Upper lobe of right lung (tissue), 1 donor: Measurements from ENCODE around the gene AGK. TPM values are rescaled to one million over a fixed set of nuclear protein-coding genes. Genes with fewer than 3 reads are reported as not detected.

Experiments
- ATAC-seq: fragments of 200-7000 bp; cut with Tn5 transposase; one replicate; pipeline ENCODE4 v1.9.1; 2020; ENCODE audit warnings: mild to moderate bottlenecking, moderate library complexity
- DNase-seq: peaks from one replicate; pipeline ENCODE4 v3.0.0-alpha.2; 2020
- H3K27ac ChIP-seq: fragments of 200-600 bp; one replicate; pipeline ENCODE4 v1.8.0; 2022
- H3K27me3 ChIP-seq: fragments of 200-600 bp; one replicate; pipeline ENCODE4 v1.8.0; 2022; ENCODE audit warnings: mild to moderate bottlenecking
- H3K36me3 ChIP-seq: fragments of 200-600 bp; one replicate; pipeline ENCODE4 v1.8.0; 2022
- H3K4me1 ChIP-seq: fragments of 200-600 bp; one replicate; pipeline ENCODE4 v1.8.0; 2022
- H3K4me3 ChIP-seq: fragments of 200-600 bp; one replicate; pipeline ENCODE4 v1.8.0; 2022; ENCODE audit warnings: mild to moderate bottlenecking
- H3K9me3 ChIP-seq: fragments of 200-600 bp; one replicate; pipeline ENCODE4 v1.8.0; 2022
- CTCF ChIP-seq: fragments of 200-600 bp; IDR thresholded peaks from one replicate; pipeline ENCODE4 v1.8.0; 2022; ENCODE audit warnings: antibody characterized with exemption
- intact Hi-C: fragments of 100-400 bp; cut with DNase I; formaldehyde crosslinking; loops from one replicate; pipeline ENCODE4 v1.11.0; 2022
- total RNA-seq: library from RNA; stranded (reverse); fragmentation: NEBNext Ultra II Directional; extraction: Animal tissue kit (Norgen Biotek cat#: 25700); gene quantifications from one replicate; pipeline ENCODE4 v1.2.1, GENCODE V29; 2021
- donor health status: DM: no; HTN: yes; CAD: no; lungs with severe emphysema.

AGK gene
- total RNA-seq, 1 donor from 2014 or later = 17.5 TPM

- no peak for TF ChIP-seq CTCF
- intact Hi-C loops = no loop called here
- no peak overlapping the region for H3K27ac ChIP-seq
- H3K27me3 ChIP-seq = no peaks in the 10 kb centered on the region
- H3K36me3 ChIP-seq = peaks cover 18% of the 10 kb centered on the region
- ATAC-seq = no peak
- no peak for DNase-seq
- H3K4me1 ChIP-seq = no peaks in the 10 kb centered on the region
- no peak overlapping the region for H3K4me3 ChIP-seq
- H3K9me3 ChIP-seq = no peaks in the 10 kb centered on the region
These were observed 58.4 kb downstream of the AGK start for GRCh38 chr7:141609576-141609975.

- no peaks in the 10 kb centered on the region for H3K27me3 ChIP-seq
- no peak overlapping the region for H3K27ac ChIP-seq
- ATAC-seq = no peak
- peaks cover 18% of the 10 kb centered on the region for H3K36me3 ChIP-seq
- DNase-seq = no peak
- no peaks in the 10 kb centered on the region for H3K9me3 ChIP-seq
- H3K4me3 ChIP-seq = no peak overlapping the region
- no peaks in the 10 kb centered on the region for H3K4me1 ChIP-seq
- intact Hi-C loops = no loop called here
- no peak for TF ChIP-seq CTCF
These were observed 59.5 kb downstream of the AGK start for GRCh38 chr7:141610671-141611070.

- H3K4me3 ChIP-seq = no peak overlapping the region
- no peaks in the 10 kb centered on the region for H3K4me1 ChIP-seq
- intact Hi-C loops = no loop called here
- no peak for TF ChIP-seq CTCF
- peaks cover 18% of the 10 kb centered on the region for H3K36me3 ChIP-seq
- H3K9me3 ChIP-seq = no peaks in the 10 kb centered on the region
- H3K27me3 ChIP-seq = no peaks in the 10 kb centered on the region
- no peak for DNase-seq
- no peak for ATAC-seq
- no peak overlapping the region for H3K27ac ChIP-seq
These were observed 61.7 kb downstream of the AGK start for GRCh38 chr7:141612861-141613260.

- H3K36me3 ChIP-seq = peaks cover 19% of the 10 kb centered on the region
- H3K9me3 ChIP-seq = no peaks in the 10 kb centered on the region
- H3K4me1 ChIP-seq = no peaks in the 10 kb centered on the region
- TF ChIP-seq CTCF = no peak
- H3K4me3 ChIP-seq = no peak overlapping the region
- no peak for ATAC-seq
- no peak overlapping the region for H3K27ac ChIP-seq
- intact Hi-C loops = no loop called here
- no peak for DNase-seq
- no peaks in the 10 kb centered on the region for H3K27me3 ChIP-seq
These were observed 66.1 kb downstream of the AGK start for GRCh38 chr7:141617280-141617679.

GRCh38 chr7:141619745-141620144, 68.5 kb downstream of the AGK start:
- H3K27ac ChIP-seq = no peak overlapping the region
- intact Hi-C loops = no loop called here
- TF ChIP-seq CTCF = no peak
- no peaks in the 10 kb centered on the region for H3K27me3 ChIP-seq
- ATAC-seq (no peak), DNase-seq (no peak)
- no peak overlapping the region for H3K4me3 ChIP-seq
- H3K36me3 ChIP-seq = peaks cover 26% of the 10 kb centered on the region
- H3K4me1 ChIP-seq = no peaks in the 10 kb centered on the region
- no peaks in the 10 kb centered on the region for H3K9me3 ChIP-seq

- intact Hi-C loops = no loop called here
- TF ChIP-seq CTCF = no peak
- DNase-seq (no peak), ATAC-seq (no peak)
- H3K27ac ChIP-seq = no peak overlapping the region
- H3K4me3 ChIP-seq = no peak overlapping the region
- H3K27me3 ChIP-seq = no peaks in the 10 kb centered on the region
- peaks cover 31% of the 10 kb centered on the region for H3K36me3 ChIP-seq
- H3K9me3 ChIP-seq = no peaks in the 10 kb centered on the region
- no peaks in the 10 kb centered on the region for H3K4me1 ChIP-seq
These were observed 73.6 kb downstream of the AGK start for GRCh38 chr7:141624763-141625162.
